HG02884 (cell line): Measurements from ENCODE around the gene HECTD4.
"Not testable (repeated sequence)": the region's sequence is repeated elsewhere in the genome, so short reads cannot be mapped to it uniquely, and the experiment has no call there.

Experiments used
- ATAC-seq: cut with Tn5 transposase; IDR thresholded peaks from one replicate; pipeline ENCODE4 v1.9.1; 2021; ENCODE audit warnings: mild to moderate bottlenecking, moderate library complexity; ENCODE audit not compliant: unreplicated experiment

Gene HECTD4

GRCh38 chr12:112167031-112167461 lies 215.2 kb downstream of the HECTD4 start:
- no peak for ATAC-seq

- no peak for ATAC-seq
These were observed 215.9 kb downstream of the HECTD4 start for GRCh38 chr12:112166051-112167015.

- ATAC-seq = no peak
These were observed 216.6 kb downstream of the HECTD4 start for GRCh38 chr12:112165624-112166023.

GRCh38 chr12:112164011-112164660 lies 218.1 kb downstream of the HECTD4 start:
- ATAC-seq = no peak

- ATAC-seq = no peak
These were observed 218.7 kb downstream of the HECTD4 start for GRCh38 chr12:112163471-112163991.

GRCh38 chr12:112163056-112163455 lies 219.2 kb downstream of the HECTD4 start:
- no peak for ATAC-seq

- ATAC-seq = no peak
These were observed 219.9 kb downstream of the HECTD4 start for GRCh38 chr12:112162241-112162790.

- no peak for ATAC-seq
These were observed 220.5 kb downstream of the HECTD4 start for GRCh38 chr12:112161711-112162110.

- no peak for ATAC-seq
These were observed 221.6 kb downstream of the HECTD4 start for GRCh38 chr12:112160611-112161010.

- ATAC-seq = no peak
These were observed 223.1 kb downstream of the HECTD4 start for GRCh38 chr12:112159146-112159541.

- ATAC-seq = not testable (repeated sequence)
These were observed 223.6 kb downstream of the HECTD4 start for GRCh38 chr12:112158461-112159145.

GRCh38 chr12:112153893-112154219 lies 228.4 kb downstream of the HECTD4 start:
- no peak for ATAC-seq

- ATAC-seq = no peak
These were observed 228.9 kb downstream of the HECTD4 start for GRCh38 chr12:112153181-112153892.

- ATAC-seq = no peak
These were observed 230.3 kb downstream of the HECTD4 start for GRCh38 chr12:112151766-112152541.

GRCh38 chr12:112149596-112149995 lies 232.6 kb downstream of the HECTD4 start:
- no peak for ATAC-seq

GRCh38 chr12:112148031-112148513 lies 234.2 kb downstream of the HECTD4 start:
- no peak for ATAC-seq

- no peak for ATAC-seq
These were observed 236.1 kb downstream of the HECTD4 start for GRCh38 chr12:112146123-112146522.

GRCh38 chr12:112140728-112141127 lies 241.5 kb downstream of the HECTD4 start:
- no peak for ATAC-seq

GRCh38 chr12:112134731-112135130 lies 247.5 kb downstream of the HECTD4 start:
- ATAC-seq = no peak
